Fibroblast of mammary gland (primary cell): Measurements from ENCODE around the gene BSPRY.

Experiments
- DNase-seq: peaks from one replicate; pipeline ENCODE4 v3.0.0-alpha.2; 2010; ENCODE audit warnings: low read depth
- H3K4me3 ChIP-seq: 2 replicates; pipeline ENCODE4 v1.5.1; 2011; ENCODE audit warnings: low read depth, mild to moderate bottlenecking, low read length, moderate library complexity; ENCODE audit not compliant: control insufficient read depth
- TF ChIP-seq, protein P1 (sequence below): conservative IDR thresholded peaks from 2 replicates; pipeline ENCODE4 v1.5.1; 2011; ENCODE audit warnings: low read depth, low read length, inconsistent platforms; ENCODE audit not compliant: control insufficient read depth, insufficient read depth

The BSPRY gene

DNA sequence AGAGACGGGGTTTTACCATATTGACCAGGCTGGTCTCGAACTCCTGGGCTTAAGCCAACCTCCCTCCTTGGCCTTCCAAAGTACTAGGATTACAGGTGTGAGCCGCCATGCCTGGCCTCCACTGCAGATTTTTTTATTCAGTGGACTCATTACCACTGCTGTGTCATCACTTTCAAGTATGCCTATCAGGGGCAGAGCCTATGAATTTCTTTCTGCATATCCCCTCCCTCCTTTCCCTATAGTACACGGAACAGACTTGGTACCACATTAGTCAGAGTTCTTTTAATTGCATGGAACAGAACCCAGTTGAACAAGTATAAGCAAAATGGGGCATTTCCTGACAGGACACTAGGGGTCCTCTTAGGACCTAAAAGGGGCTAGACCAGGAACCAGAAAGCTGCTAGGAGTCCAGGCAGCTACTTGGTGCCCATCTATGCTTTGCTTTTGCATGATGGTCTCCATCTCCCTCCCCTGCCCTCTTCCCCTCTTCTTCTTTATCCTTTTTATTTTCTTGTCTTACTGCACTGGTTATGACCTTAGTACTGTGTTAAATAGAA, 5.8 kb downstream of the BSPRY start:
- peak; percentile 40 for DNase-seq
- TF ChIP-seq, protein P1, sequence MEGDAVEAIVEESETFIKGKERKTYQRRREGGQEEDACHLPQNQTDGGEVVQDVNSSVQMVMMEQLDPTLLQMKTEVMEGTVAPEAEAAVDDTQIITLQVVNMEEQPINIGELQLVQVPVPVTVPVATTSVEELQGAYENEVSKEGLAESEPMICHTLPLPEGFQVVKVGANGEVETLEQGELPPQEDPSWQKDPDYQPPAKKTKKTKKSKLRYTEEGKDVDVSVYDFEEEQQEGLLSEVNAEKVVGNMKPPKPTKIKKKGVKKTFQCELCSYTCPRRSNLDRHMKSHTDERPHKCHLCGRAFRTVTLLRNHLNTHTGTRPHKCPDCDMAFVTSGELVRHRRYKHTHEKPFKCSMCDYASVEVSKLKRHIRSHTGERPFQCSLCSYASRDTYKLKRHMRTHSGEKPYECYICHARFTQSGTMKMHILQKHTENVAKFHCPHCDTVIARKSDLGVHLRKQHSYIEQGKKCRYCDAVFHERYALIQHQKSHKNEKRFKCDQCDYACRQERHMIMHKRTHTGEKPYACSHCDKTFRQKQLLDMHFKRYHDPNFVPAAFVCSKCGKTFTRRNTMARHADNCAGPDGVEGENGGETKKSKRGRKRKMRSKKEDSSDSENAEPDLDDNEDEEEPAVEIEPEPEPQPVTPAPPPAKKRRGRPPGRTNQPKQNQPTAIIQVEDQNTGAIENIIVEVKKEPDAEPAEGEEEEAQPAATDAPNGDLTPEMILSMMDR: peak; percentile 21
- no peak overlapping the region for H3K4me3 ChIP-seq

DNA sequence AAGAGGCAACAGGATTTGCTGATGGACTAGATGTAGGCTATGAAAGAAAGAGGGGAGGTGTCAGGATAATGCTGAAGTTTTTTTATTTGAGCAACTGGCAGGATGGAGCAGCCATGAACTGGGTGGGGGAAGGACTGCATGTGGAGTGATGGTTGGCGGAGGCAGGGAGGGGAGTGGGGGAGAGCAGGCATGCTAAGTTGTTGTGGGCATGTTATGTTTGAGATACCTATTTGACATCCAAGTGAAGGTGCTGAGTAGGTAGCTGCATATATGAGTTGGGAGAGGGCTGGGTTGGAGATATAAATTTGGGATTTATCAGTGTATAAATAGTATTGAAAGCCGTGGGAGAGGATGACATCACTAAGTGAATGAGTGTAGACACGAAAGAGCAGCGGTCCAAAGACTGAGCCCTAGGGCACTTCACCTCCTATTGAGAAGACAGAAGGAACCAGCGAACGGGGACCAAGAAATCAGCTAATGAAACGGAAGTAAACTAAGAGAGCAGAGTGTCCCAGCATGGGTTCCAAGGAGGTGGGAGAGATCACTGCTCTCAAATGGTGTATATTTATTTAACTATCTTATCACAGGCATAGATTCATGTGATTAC, 7.4 kb downstream of the BSPRY start:
- H3K4me3 ChIP-seq: no peak overlapping the region
- no peak for DNase-seq
- TF ChIP-seq, protein P1: no peak

DNA sequence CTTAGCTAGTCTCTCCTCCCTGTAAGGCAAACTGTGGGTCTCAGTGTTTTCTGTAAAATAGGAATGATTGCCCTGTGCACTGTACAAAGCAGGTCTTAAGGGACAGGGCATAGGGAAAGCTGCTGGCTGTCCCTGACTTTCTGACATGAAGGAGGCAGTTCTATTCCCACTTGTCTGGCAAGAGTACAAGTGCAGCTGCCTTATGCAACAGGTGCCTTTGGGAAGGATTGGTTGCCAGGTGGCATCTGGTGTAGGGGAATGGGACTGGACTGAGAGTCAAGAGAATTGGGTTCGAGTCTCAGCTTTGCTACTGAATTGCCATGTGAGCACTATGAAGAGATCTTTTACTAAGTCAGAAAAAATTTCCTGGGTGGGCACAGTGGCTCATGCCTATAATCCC, 10.0 kb downstream of the BSPRY start:
- DNase-seq: no peak
- no peak overlapping the region for H3K4me3 ChIP-seq
- TF ChIP-seq, protein P1: no peak

DNA sequence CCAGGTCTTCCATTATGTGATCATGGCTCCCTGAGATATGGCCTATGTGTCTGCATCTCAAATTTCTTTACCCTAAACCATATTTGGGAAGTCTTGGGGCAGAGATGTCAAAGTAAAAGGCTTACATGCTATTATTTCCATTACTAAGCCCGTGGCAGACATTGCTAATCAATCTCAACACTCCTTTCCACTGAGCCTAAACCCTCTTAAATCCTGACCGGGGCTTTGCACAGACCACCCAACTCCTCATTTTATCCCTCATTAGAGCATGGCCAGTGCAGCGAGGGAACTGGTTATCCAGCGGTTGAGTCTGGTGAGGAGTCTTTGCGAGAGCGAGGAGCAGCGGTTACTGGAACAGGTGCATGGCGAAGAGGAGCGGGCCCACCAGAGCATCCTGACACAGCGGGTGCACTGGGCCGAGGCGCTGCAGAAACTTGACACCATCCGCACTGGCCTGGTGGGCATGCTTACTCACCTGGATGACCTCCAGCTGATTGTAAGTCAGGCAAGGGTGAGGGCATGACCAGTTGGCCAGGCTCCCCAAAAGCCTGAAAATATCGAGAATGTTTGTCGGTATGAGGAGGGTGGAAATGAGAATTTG, 11.0 kb downstream of the BSPRY start:
- TF ChIP-seq, protein P1: no peak
- no peak overlapping the region for H3K4me3 ChIP-seq
- no peak for DNase-seq

DNA sequence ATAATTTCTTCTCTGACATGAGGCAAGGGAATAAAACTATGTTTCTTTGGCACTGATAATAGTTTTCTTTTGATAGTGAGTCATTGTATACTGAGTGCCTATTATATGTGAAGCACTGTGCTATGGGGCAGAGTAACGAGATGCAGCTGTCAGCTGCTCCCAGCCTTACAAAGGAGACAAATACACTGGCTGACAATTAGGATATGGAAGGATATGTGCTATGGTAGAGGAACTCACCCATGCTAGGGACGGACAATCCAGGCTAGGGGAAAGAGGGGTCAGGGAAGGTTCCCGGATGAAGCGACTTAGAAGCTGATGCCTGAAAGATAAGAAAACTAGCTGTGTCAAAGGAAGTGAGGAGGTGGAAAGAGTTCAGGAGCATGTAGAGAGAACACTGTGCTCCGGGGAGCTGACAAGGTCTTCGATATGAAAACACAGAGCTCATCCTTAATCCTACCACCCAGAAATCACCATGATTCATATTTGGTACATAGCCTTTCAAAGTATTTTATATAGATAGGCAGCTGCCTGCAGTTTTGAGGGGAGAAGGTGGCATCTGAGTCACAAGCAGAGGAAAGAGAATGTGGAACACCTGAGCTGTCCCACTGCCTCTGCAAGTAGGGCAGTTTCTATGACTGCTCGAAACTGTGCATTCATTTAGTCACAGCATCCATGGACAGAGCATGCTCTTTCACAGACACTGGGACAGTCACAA, 12.1 kb downstream of the BSPRY start:
- H3K4me3 ChIP-seq: no peak overlapping the region
- DNase-seq: peak; percentile 64

DNA sequence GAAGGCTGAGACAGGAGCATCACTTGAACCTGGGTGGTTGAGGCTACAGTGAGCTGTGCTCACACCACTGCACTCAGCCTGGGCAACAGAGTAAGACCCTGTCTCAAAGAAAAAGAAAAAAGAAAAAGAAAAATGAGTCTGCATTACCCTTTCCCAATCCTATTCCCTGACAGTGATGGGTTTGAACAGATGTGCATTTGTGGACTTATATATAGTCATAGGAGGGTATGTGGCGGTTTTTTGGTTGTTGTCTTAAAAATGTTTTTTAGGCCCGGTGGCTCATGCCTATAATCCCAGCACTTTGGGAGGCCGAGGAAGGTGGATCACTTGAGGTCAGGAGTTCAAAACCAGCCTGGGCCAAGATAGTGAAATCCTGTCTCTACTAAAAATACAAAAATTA, 14.0 kb downstream of the BSPRY start:
- H3K4me3 ChIP-seq: no peak overlapping the region
- DNase-seq: no peak
- TF ChIP-seq, protein P1: no peak

More for the DNA sequence above, 12.1 kb downstream of the BSPRY start:
- TF ChIP-seq, protein P1: no peak
